Glutamatergic neuron (in vitro differentiated cells): ENCODE data around the gene TNFRSF19. TPM values are rescaled to one million over a fixed set of nuclear protein-coding genes. Genes with fewer than 3 reads are reported as not detected.

ENCODE experiments used
- DNase-seq: peaks from one replicate; pipeline ENCODE4 v3.0.0; 2022
- H3K27ac Mint-ChIP-seq: one replicate; pipeline ENCODE4 v1.8.0; 2020; ENCODE audit warnings: mild to moderate bottlenecking, mixed read lengths, inconsistent platforms; ENCODE audit not compliant: unreplicated experiment
- H3K27me3 Mint-ChIP-seq: one replicate; pipeline ENCODE4 v1.8.0; 2020; ENCODE audit warnings: mild to moderate bottlenecking, moderate library complexity, mixed read lengths, inconsistent platforms; ENCODE audit not compliant: unreplicated experiment
- H3K36me3 Mint-ChIP-seq: one replicate; pipeline ENCODE4 v1.8.0; 2020; ENCODE audit warnings: mild to moderate bottlenecking, mixed read lengths, inconsistent platforms; ENCODE audit not compliant: unreplicated experiment
- H3K4me1 Mint-ChIP-seq: one replicate; pipeline ENCODE4 v1.8.0; 2020; ENCODE audit warnings: mild to moderate bottlenecking, low read depth, mixed read lengths, inconsistent platforms; ENCODE audit not compliant: unreplicated experiment
- H3K4me3 Mint-ChIP-seq: one replicate; pipeline ENCODE4 v1.8.0; 2020; ENCODE audit warnings: mild to moderate bottlenecking, mixed read lengths, inconsistent platforms; ENCODE audit not compliant: unreplicated experiment
- H3K9me3 Mint-ChIP-seq: one replicate; pipeline ENCODE4 v1.8.0; 2020; ENCODE audit warnings: mild to moderate bottlenecking, moderate library complexity, mixed read lengths, inconsistent platforms; ENCODE audit not compliant: unreplicated experiment
- total RNA-seq: library from RNA; stranded (reverse); fragmentation: NEBNext Ultra II Directional; extraction: Animal tissue kit (Norgen Biotek cat#: 25700); gene quantifications from one replicate; pipeline ENCODE4 v1.2.1, GENCODE V29; 2021; ENCODE audit not compliant: unreplicated experiment
- TF ChIP-seq, protein P1 (sequence below): fragments of 200-600 bp; sonication (generic); IDR thresholded peaks from one replicate; pipeline ENCODE4 v1.5.0; 2021; ENCODE audit not compliant: partially characterized antibody, unreplicated experiment

The TNFRSF19 gene
- total RNA-seq, 1 donor from 2014 or later, result 188 TPM

DNA sequence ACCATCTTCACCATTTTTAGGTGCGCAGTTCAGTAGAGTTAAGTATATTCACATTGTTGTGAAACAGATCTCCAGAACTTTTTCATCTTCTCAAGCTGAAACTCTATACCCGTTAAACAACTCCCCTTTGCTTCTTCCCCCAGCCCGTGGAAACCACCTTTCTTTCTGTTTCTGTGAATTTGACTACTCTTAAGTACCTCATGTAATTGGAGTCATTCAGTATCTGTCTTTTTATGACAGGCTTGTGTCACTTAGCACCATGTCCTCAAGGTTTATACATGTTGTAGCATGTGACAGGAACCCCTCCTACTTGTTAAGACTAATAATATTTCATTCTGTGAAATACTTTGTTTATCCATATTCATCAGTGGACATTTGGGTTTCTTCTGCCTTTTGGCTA, 52.8 kb downstream of the TNFRSF19 start:
- peaks cover 3% of the 10 kb centered on the region for H3K9me3 Mint-ChIP-seq
- no peak overlapping the region for H3K27ac Mint-ChIP-seq
- DNase-seq, result no peak
- H3K4me1 Mint-ChIP-seq, result peaks cover 36% of the 10 kb centered on the region
- H3K27me3 Mint-ChIP-seq, result no peaks in the 10 kb centered on the region
- H3K4me3 Mint-ChIP-seq, result no peak overlapping the region
- TF ChIP-seq, protein P1, sequence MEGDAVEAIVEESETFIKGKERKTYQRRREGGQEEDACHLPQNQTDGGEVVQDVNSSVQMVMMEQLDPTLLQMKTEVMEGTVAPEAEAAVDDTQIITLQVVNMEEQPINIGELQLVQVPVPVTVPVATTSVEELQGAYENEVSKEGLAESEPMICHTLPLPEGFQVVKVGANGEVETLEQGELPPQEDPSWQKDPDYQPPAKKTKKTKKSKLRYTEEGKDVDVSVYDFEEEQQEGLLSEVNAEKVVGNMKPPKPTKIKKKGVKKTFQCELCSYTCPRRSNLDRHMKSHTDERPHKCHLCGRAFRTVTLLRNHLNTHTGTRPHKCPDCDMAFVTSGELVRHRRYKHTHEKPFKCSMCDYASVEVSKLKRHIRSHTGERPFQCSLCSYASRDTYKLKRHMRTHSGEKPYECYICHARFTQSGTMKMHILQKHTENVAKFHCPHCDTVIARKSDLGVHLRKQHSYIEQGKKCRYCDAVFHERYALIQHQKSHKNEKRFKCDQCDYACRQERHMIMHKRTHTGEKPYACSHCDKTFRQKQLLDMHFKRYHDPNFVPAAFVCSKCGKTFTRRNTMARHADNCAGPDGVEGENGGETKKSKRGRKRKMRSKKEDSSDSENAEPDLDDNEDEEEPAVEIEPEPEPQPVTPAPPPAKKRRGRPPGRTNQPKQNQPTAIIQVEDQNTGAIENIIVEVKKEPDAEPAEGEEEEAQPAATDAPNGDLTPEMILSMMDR, result no peak
- H3K36me3 Mint-ChIP-seq, result peaks cover 14% of the 10 kb centered on the region

GRCh38 chr13:23623394-23623793, 53.2 kb downstream of the TNFRSF19 start:
- Mint-ChIP-seq H3K27me3 (no peaks in the 10 kb centered on the region), H3K27ac (no peak overlapping the region), H3K4me1 (peaks cover 37% of the 10 kb centered on the region), H3K4me3 (no peak overlapping the region), H3K9me3 (peaks cover 3% of the 10 kb centered on the region), H3K36me3 (peaks cover 10% of the 10 kb centered on the region)
- TF ChIP-seq, protein P1, result no peak
- DNase-seq, result no peak

DNA sequence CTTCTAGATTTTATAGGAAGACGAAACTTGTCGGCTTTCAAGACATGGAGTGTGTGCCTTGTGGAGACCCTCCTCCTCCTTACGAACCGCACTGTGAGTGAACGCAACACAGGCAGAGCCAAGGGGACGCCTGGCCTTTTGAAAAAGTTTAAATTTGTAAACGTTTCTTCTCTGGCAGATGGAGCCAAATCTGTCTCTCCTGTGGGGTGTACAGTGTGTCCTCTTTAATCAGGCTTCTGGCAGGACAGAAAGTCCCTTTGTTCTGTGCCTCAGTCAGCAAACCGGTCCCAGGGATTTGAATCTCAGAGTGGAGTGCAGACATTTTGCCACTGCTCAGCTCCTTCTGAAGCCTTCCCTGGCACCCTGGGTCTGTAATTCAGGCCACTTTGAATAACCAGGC, 56.5 kb downstream of the TNFRSF19 start:
- TF ChIP-seq, protein P1, result no peak
- Mint-ChIP-seq H3K27me3 (peaks cover 3% of the 10 kb centered on the region), H3K36me3 (peaks cover 10% of the 10 kb centered on the region), H3K27ac (peak overlapping the region; percentile 52), H3K4me1 (peaks cover 39% of the 10 kb centered on the region), H3K9me3 (peaks cover 5% of the 10 kb centered on the region), H3K4me3 (no peak overlapping the region)
- no peak for DNase-seq

DNA sequence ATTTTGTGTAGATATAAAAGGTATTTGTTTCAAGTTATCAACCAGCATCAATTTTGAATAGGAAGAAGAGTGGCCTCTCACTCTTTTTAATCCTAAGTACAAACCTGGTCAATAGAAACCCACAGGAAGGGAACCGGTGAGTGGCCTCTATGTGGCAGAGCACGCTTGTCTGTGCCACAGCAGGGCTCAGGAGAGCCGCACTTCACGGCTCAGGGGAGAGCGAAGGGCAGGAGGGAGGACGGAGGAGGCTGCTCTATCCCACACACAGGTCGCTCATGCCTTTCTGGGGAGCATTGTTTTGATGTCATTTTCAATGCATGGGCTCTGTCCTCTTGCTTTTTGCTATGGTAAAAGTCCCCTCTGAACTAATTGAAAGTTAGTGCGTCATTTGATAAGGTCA, 57.2 kb downstream of the TNFRSF19 start:
- Mint-ChIP-seq H3K9me3 (peaks cover 5% of the 10 kb centered on the region), H3K36me3 (peaks cover 10% of the 10 kb centered on the region), H3K27me3 (peaks cover 3% of the 10 kb centered on the region), H3K27ac (no peak overlapping the region), H3K4me3 (no peak overlapping the region), H3K4me1 (peaks cover 44% of the 10 kb centered on the region)
- no peak for DNase-seq
- TF ChIP-seq, protein P1, result no peak

- Mint-ChIP-seq H3K27ac (no peak overlapping the region), H3K36me3 (peaks cover 4% of the 10 kb centered on the region), H3K4me1 (peaks cover 48% of the 10 kb centered on the region), H3K4me3 (no peak overlapping the region), H3K9me3 (peaks cover 8% of the 10 kb centered on the region), H3K27me3 (peaks cover 5% of the 10 kb centered on the region)
- no peak for DNase-seq
- TF ChIP-seq, protein P1, result no peak
Observed at GRCh38 chr13:23628250-23628649, 58.0 kb downstream of the TNFRSF19 start.
